DOHH2 (cell line): ENCODE data around the gene FCER1G.

Source experiments
- H3F3A ChIP-seq: fragments of 200-600 bp; sonication (generic), shearing (Covaris generic); 2 replicates; pipeline ENCODE4 v1.6.0; 2016; ENCODE audit warnings: antibody characterized with exemption, mild to moderate bottlenecking; ENCODE audit not compliant: control insufficient read depth, insufficient read depth
- H3K27ac ChIP-seq: fragments of 200-600 bp; sonication (generic); 2 replicates; pipeline ENCODE4 v1.5.1; 2014; ENCODE audit warnings: low read depth, mild to moderate bottlenecking, low read length, moderate library complexity
- H3K27me3 ChIP-seq: fragments of 200-600 bp; sonication (generic); 2 replicates; pipeline ENCODE4 v1.6.1; 2014; ENCODE audit warnings: mild to moderate bottlenecking, low read length, mixed read lengths; ENCODE audit not compliant: control insufficient read depth
- H3K36me3 ChIP-seq: fragments of 200-600 bp; sonication (generic); 2 replicates; pipeline ENCODE4 v1.6.1; 2014; ENCODE audit warnings: mild to moderate bottlenecking, low read length, moderate library complexity, mixed read lengths; ENCODE audit not compliant: control insufficient read depth
- H3K4me1 ChIP-seq: fragments of 200-600 bp; sonication (generic); 2 replicates; pipeline ENCODE4 v1.6.1; 2014; ENCODE audit warnings: mild to moderate bottlenecking, low read length, mixed read lengths; ENCODE audit not compliant: control insufficient read depth
- H3K4me2 ChIP-seq: fragments of 200-600 bp; sonication (generic); 2 replicates; pipeline ENCODE4 v1.6.0; 2014; ENCODE audit warnings: mild to moderate bottlenecking, low read length, moderate library complexity
- H3K4me3 ChIP-seq: fragments of 200-600 bp; sonication (generic); 2 replicates; pipeline ENCODE4 v1.5.1; 2014; ENCODE audit warnings: mild to moderate bottlenecking, low read length, mixed read lengths
- H3K79me2 ChIP-seq: fragments of 200-600 bp; sonication (generic); 2 replicates; pipeline ENCODE4 v1.6.1; 2014; ENCODE audit warnings: mild to moderate bottlenecking, low read length, mixed read lengths; ENCODE audit not compliant: control insufficient read depth
- H3K9me2 ChIP-seq: fragments of 200-600 bp; sonication (generic); replicated peaks from 2 replicates; pipeline ENCODE4 v1.6.1; 2014; ENCODE audit warnings: mild to moderate bottlenecking, low read length, mixed read lengths; ENCODE audit not compliant: control insufficient read depth
- H3K9me3 ChIP-seq: fragments of 200-600 bp; sonication (generic); 2 replicates; pipeline ENCODE4 v1.6.1; 2014; ENCODE audit warnings: antibody characterized with exemption, low read length, mixed read lengths; ENCODE audit not compliant: control insufficient read depth, insufficient read depth
- H4K20me1 ChIP-seq: fragments of 200-600 bp; sonication (generic); 2 replicates; pipeline ENCODE4 v1.6.0; 2014; ENCODE audit warnings: low read depth, mild to moderate bottlenecking, antibody characterized with exemption, low read length, moderate library complexity; ENCODE audit not compliant: control insufficient read depth, insufficient read depth
- CTCF ChIP-seq: fragments of 200-600 bp; sonication (generic); IDR thresholded peaks from one replicate; pipeline ENCODE4 v1.5.1; 2014; ENCODE audit warnings: antibody characterized with exemption, mild to moderate bottlenecking, low read depth, low read length; ENCODE audit not compliant: poor library complexity, severe bottlenecking
- EZH2phosphoT487 ChIP-seq: fragments of 200-600 bp; sonication (generic); IDR thresholded peaks from 2 replicates; pipeline ENCODE4 v1.6.1; 2017; ENCODE audit warnings: borderline replicate concordance, mild to moderate bottlenecking, antibody characterized with exemption, low read length, moderate library complexity, mixed read lengths

FCER1G gene

GRCh38 chr1:161196521-161197451, 18.3 kb upstream of the FCER1G start:
- Histone ChIP-seq H3K4me2 (no peak overlapping the region), H4K20me1 (no peaks in the 10 kb centered on the region), H3K36me3 (no peaks in the 10 kb centered on the region), H3F3A (0 out of 2 replicates have a peak, but pooled peaks cover 3% of the 10 kb centered on the region), H3K4me1 (peaks cover 46% of the 10 kb centered on the region), H3K27ac (no peak overlapping the region), H3K79me2 (no peaks in the 10 kb centered on the region), H3K9me3 (no peaks in the 10 kb centered on the region), H3K4me3 (no peak overlapping the region), H3K27me3 (no peaks in the 10 kb centered on the region), H3K9me2 (no peaks in the 10 kb centered on the region)
- no peak for TF ChIP-seq CTCF
- no peak for TF ChIP-seq EZH2phosphoT487

- no peak overlapping the region for H3K4me2 ChIP-seq
These were observed 17.4 kb upstream of the FCER1G start for GRCh38 chr1:161197560-161198193.

GRCh38 chr1:161198194-161198896, 16.8 kb upstream of the FCER1G start:
- TF ChIP-seq EZH2phosphoT487 (no peak), CTCF (no peak)
- peaks cover 2% of the 10 kb centered on the region for H3K36me3 ChIP-seq
- H3K9me3 ChIP-seq = no peaks in the 10 kb centered on the region
- no peak overlapping the region for H3K27ac ChIP-seq
- peaks cover 11% of the 10 kb centered on the region for H3K79me2 ChIP-seq
- no peak overlapping the region for H3K4me2 ChIP-seq
- H3K4me3 ChIP-seq = no peak overlapping the region
- H3K27me3 ChIP-seq = no peaks in the 10 kb centered on the region
- 0 out of 2 replicates have a peak, but pooled peaks cover 3% of the 10 kb centered on the region for H3F3A ChIP-seq
- H3K4me1 ChIP-seq = peaks cover 48% of the 10 kb centered on the region
- H4K20me1 ChIP-seq = no peaks in the 10 kb centered on the region
- no peaks in the 10 kb centered on the region for H3K9me2 ChIP-seq

More at GRCh38 chr1:161197560-161198193, 17.4 kb upstream of the FCER1G start:
- Histone ChIP-seq H3K9me3 (no peaks in the 10 kb centered on the region), H3K36me3 (no peaks in the 10 kb centered on the region; the same call in 1 of the 2 replicates), H3K27ac (no peak overlapping the region), H3K4me3 (no peak overlapping the region), H4K20me1 (no peaks in the 10 kb centered on the region), H3K9me2 (no peaks in the 10 kb centered on the region), H3K27me3 (no peaks in the 10 kb centered on the region), H3F3A (0 out of 2 replicates have a peak, but pooled peaks cover 3% of the 10 kb centered on the region), H3K4me1 (peaks cover 43% of the 10 kb centered on the region), H3K79me2 (peaks cover 4% of the 10 kb centered on the region)
- TF ChIP-seq EZH2phosphoT487 = no peak
- TF ChIP-seq CTCF = no peak
